B cell (primary cell): Measurements from ENCODE around the gene SSU72. TPM values are rescaled to one million over a fixed set of nuclear protein-coding genes. Genes with fewer than 3 reads are reported as not detected.

Source experiments
- ATAC-seq: fragments of 200-7000 bp; cut with Tn5 transposase; one replicate; pipeline ENCODE4 v1.10.0; 2021; ENCODE audit warnings: low read depth, mild to moderate bottlenecking, moderate number of reproducible peaks, moderate library complexity
- CTCF ChIA-PET: fragments of 350-600 bp; sonication (Branson Sonifier 250); formaldehyde crosslinking; loops from one replicate; lab custom pipeline; 2021; ENCODE audit warnings: antibody characterized with exemption, inconsistent platforms; lab: Charles Lee
- POLR2A ChIA-PET: fragments of 350-600 bp; sonication (Branson Sonifier 250); formaldehyde crosslinking; loops from one replicate; lab custom pipeline; 2021; ENCODE audit warnings: antibody characterized with exemption; lab: Charles Lee
- DNase-seq: peaks from one replicate; pipeline ENCODE4 v3.0.0; 2013
- H2AFZ ChIP-seq: 2 replicates; pipeline ENCODE4 v1.6.1; 2012; ENCODE audit warnings: mild to moderate bottlenecking, low read depth, low read length; ENCODE audit not compliant: insufficient read depth, poor library complexity, severe bottlenecking
- H3K27ac ChIP-seq, 2 donors: 1 replicate in 1 of 2; 2 replicates in 1 of 2; pipeline ENCODE4 v1.5.1; 2012 to 2013; ENCODE audit warnings: low read length in 2 of 2, mild to moderate bottlenecking in 2 of 2, moderate library complexity in 1 of 2
- H3K27me3 ChIP-seq, 4 experiments: fragments of 200-600 bp in 1 of 4; sonication (generic) in 1 of 4; replicated peaks in 1 of 4; 1 replicate in 2 of 4; 2 replicates in 2 of 4; pipeline versions ENCODE4 v1.6.1 to v1.7.0; 2013 to 2016; ENCODE audit warnings: low read length in 3 of 4, mild to moderate bottlenecking in 2 of 4, mixed read lengths in 1 of 4, moderate library complexity in 1 of 4; ENCODE audit not compliant: insufficient read depth in 4 of 4, control insufficient read depth in 3 of 4; ENCODE audit errors: control extremely low read depth in 1 of 4
- H3K36me3 ChIP-seq, 2 experiments: replicated peaks in 1 of 2; 1 replicate in 1 of 2; 2 replicates in 1 of 2; pipeline versions ENCODE4 v1.6.1 to v1.7.1; 2013; ENCODE audit warnings: low read length in 1 of 2; ENCODE audit not compliant: insufficient read depth in 2 of 2, control insufficient read depth in 1 of 2; ENCODE audit errors: control extremely low read depth in 1 of 2, extremely low read depth in 1 of 2
- H3K4me1 ChIP-seq, 2 donors: fragments of 200-600 bp in 1 of 2; sonication (generic) in 1 of 2; 1 replicate in 1 of 2; 2 replicates in 1 of 2; pipeline versions ENCODE4 v1.5.1 to v1.6.1; 2013 to 2017; ENCODE audit warnings: low read length in 2 of 2; ENCODE audit not compliant: control insufficient read depth in 2 of 2, insufficient read depth in 2 of 2
- H3K4me2 ChIP-seq: replicated peaks from 2 replicates; pipeline ENCODE3; 2012; ENCODE audit warnings: mild to moderate bottlenecking, low read depth, low read length; ENCODE audit not compliant: poor library complexity, severe bottlenecking
- H3K4me3 ChIP-seq, 5 experiments: fragments of 200-600 bp in 1 of 5; sonication (generic) in 1 of 5; 1 replicate in 3 of 5; 2 replicates in 2 of 5; pipeline versions ENCODE4 v1.5.1 to v1.7.0; 2011 to 2016; ENCODE audit warnings: low read length in 4 of 5, mild to moderate bottlenecking in 4 of 5, low read depth in 2 of 5, control low read depth in 1 of 5, moderate library complexity in 1 of 5; ENCODE audit not compliant: insufficient read depth in 1 of 5; ENCODE audit errors: control extremely low read depth in 1 of 5, extremely low read depth in 1 of 5
- H3K79me2 ChIP-seq: fragments of 200-600 bp; sonication (generic); one replicate; pipeline ENCODE4 v1.6.0; 2016; ENCODE audit warnings: low read length; ENCODE audit not compliant: control insufficient read depth, insufficient read depth
- H3K9ac ChIP-seq: fragments of 200-600 bp; sonication (generic); 2 replicates; pipeline ENCODE4 v1.6.1; 2017; ENCODE audit warnings: mild to moderate bottlenecking, low read length, moderate library complexity
- H3K9me3 ChIP-seq, 3 donors: one replicate each; pipeline versions ENCODE4 v1.6.1 to v1.7.1; 2013; ENCODE audit warnings: low read length in 2 of 3; ENCODE audit not compliant: control insufficient read depth in 2 of 3, insufficient read depth in 1 of 3; ENCODE audit errors: control extremely low read depth in 1 of 3
- H4K20me1 ChIP-seq: 2 replicates; pipeline ENCODE4 v1.6.0; 2012; ENCODE audit warnings: mild to moderate bottlenecking, low read length; ENCODE audit not compliant: insufficient read depth, control insufficient read depth, poor library complexity, severe bottlenecking
- H3K27ac Mint-ChIP-seq: one replicate; pipeline ENCODE4 v1.8.0; 2021; ENCODE audit warnings: mixed read lengths
- H3K27me3 Mint-ChIP-seq: one replicate; pipeline ENCODE4 v1.8.0; 2021; ENCODE audit warnings: mixed read lengths
- H3K4me1 Mint-ChIP-seq: one replicate; pipeline ENCODE4 v1.8.0; 2021; ENCODE audit warnings: mixed read lengths
- H3K4me3 Mint-ChIP-seq: one replicate; pipeline ENCODE4 v1.8.0; 2021; ENCODE audit warnings: mixed read lengths
- H3K9me3 Mint-ChIP-seq: one replicate; pipeline ENCODE4 v1.8.0; 2022; ENCODE audit warnings: mixed read lengths; ENCODE audit not compliant: insufficient read depth
- CTCF ChIP-seq: fragments of 200-600 bp; IDR thresholded peaks from one replicate; pipeline ENCODE4 v1.8.0; 2022; ENCODE audit warnings: antibody characterized with exemption, mild to moderate bottlenecking
- EZH2 ChIP-seq: IDR thresholded peaks from 2 replicates; pipeline ENCODE4 v1.6.1; 2012; ENCODE audit warnings: borderline replicate concordance, low read depth, mild to moderate bottlenecking, moderate library complexity, low read length; ENCODE audit not compliant: insufficient read depth, poor library complexity, severe bottlenecking
- WGBS: methylation state at CpG from one replicate; pipeline ENCODE4 v1.1.5; 2013; ENCODE audit warnings: missing lambda C conversion rate; ENCODE audit not compliant: insufficient coverage; 5-methylcytosine and 5-hydroxymethylcytosine counted together
- intact Hi-C: fragments of 100-400 bp; cut with micrococcal nuclease; formaldehyde crosslinking; loops from one replicate; pipeline ENCODE4 v1.10.0; 2022
- polyA plus RNA-seq: library from polyadenylated mRNA; depleted of rRNA; stranded (reverse); fragments of >200 nt; gene quantifications from 2 replicates; pipeline ENCODE4 v1.2.3, GENCODE V29; 2012
- total RNA-seq, 2 donors: library from RNA; stranded (reverse); fragments of 120-200 nt in 1 of 2; gene quantifications; 1 replicate in 1 of 2; 2 replicates in 1 of 2; pipeline versions ENCODE4 v1.2.3 to v1.2.4, GENCODE V29; 2013 to 2022

The SSU72 gene
- total and polyA plus RNA-seq, 2 donors (not counting 1 experiment from before 2014, with no cell fraction given): 86.8 to 112 TPM

GRCh38 chr1:1540090-1540817 is 34.4 kb downstream of the SSU72 start, which contains the start of gene TMEM240:
Gene TMEM240, minus strand, starts transcription at chr1:1540624. Its CDS starts 278 bp downstream, at chr1:1540346.
- Histone ChIP-seq H3K4me2 (peak within 1 kb of the TSS; percentile 84), H3K9me3 (no peaks in the 10 kb centered on the region), H3K36me3 (peaks cover 0 to 20% of the 10 kb centered on the region in 2 experiments), H3K9ac (peak within 1 kb of the TSS; percentile 45), H4K20me1 (peaks cover 22% of the 10 kb centered on the region), H3K4me3 (peak within 1 kb of the TSS in 4 of 5 experiments; percentile 13 to 46 (median 36)), H3K79me2 (peaks cover 42% of the 10 kb centered on the region), H3K27me3 (peaks cover 0 to 7% (median 1%) of the 10 kb centered on the region in 4 experiments), H3K27ac (no peak within 1 kb of the TSS), H3K4me1 (peaks cover 6 to 11% of the 10 kb centered on the region in 2 donors), H2AFZ (no peak within 1 kb of the TSS)
- intact Hi-C loops: no loop called here
- DNase-seq: no peak
- H3K4me1 Mint-ChIP-seq: peaks cover 7% of the 10 kb centered on the region
- 2% methylated on average over 79 of the region's 100 CpGs for WGBS
- CTCF ChIA-PET: interaction anchor here (1.2 kb wide), 1 partner anchor 366 kb away, joined by 3 read pairs; no protein-coding TSS in a partner anchor
- peak within 1 kb of the TSS; percentile 78 for H3K4me3 Mint-ChIP-seq
- TF ChIP-seq CTCF (no peak), EZH2 (no peak)
- peaks cover 3% of the 10 kb centered on the region for H3K27me3 Mint-ChIP-seq
- no peaks in the 10 kb centered on the region for H3K9me3 Mint-ChIP-seq
- H3K27ac Mint-ChIP-seq: peak within 1 kb of the TSS; percentile 26
- peak; percentile 65 for ATAC-seq
- POLR2A ChIA-PET: no interaction called here
